ENCODE measurements around the gene NDUFS8. TPM values are rescaled to one million over a fixed set of nuclear protein-coding genes. Genes with fewer than 3 reads are reported as not detected.

The NDUFS8 gene
- total RNA-seq, 1 experiment from 2014 or later: 221 TPM

DNA sequence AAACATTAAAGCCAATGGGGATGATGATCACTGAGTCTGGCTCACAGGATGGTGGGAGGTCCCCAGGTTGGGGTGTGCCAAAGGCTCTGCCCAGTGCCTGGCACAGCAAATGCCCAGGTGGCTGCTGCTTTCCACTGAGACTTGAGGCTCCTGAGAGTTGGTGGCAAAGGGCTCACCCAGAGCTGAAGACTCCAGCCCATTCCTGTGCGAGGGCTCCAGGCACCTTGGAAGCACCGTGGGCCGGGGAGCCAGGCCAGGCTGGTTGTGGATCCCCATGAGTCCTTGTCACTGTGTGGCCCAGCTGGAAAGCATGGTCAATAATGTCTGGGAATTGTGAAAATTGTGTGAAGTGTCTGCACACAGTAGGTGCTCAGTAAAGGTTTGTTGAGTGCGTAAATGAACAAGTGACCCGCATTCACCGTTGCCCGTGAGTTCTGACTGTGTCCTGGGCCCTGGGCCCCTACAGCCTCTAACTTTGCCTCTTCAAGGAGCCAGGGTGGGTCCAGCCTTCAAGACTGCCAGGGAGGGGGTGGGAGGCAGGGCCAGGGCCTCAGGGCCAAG is 23.8 kb upstream of the NDUFS8 start (continued):
- TF ChIP-seq, protein P1, sequence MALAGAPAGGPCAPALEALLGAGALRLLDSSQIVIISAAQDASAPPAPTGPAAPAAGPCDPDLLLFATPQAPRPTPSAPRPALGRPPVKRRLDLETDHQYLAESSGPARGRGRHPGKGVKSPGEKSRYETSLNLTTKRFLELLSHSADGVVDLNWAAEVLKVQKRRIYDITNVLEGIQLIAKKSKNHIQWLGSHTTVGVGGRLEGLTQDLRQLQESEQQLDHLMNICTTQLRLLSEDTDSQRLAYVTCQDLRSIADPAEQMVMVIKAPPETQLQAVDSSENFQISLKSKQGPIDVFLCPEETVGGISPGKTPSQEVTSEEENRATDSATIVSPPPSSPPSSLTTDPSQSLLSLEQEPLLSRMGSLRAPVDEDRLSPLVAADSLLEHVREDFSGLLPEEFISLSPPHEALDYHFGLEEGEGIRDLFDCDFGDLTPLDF (CRISPR knock-in tag; IDR thresholded peaks at IDR 0.05): no peak

DNA sequence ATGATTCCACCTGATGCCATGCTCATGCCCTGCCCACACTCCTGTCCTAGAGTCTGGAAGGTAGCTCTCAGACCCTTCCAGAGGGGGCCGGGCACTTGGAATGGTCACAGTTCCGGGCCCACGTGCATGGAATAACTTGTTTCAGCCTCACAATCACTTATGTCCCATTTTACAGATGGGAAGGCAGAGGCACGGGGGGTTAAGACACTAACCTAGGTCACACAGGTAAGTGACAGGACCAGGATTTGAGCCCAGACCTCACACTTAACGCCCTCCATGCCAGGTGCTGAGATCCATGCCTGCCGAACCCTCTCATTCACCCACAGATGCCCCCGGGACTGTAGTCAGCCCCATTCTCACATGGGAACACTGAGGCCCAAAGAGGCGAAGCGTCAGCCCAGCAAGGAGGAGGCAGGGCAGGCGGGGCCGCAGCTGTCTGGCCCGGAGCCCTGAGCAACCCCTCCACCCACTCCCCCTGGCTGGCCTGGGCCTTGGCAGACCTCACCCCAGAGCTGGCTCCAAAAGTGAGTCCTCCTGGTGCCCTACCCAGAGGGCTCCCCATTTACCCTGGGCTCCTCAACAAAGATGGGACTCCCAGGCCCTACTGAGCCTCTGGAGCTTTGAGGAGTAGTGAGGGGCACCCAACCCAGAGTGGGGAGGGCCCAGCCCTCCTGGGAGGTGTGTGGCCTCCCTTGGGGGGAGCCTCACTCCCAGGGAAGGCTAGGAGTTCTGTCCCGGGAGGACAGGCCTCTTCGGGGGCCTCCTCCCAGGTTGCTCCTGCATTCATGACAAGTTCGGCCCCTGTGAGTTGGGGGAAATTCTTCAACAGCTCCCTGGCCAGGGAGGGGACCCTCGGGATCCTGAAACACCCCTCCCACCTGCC is 22.7 kb upstream of the NDUFS8 start:
- no peak for ATAC-seq
- CTCF ChIA-PET: interaction anchor here (0.6 to 2.7 kb wide), 2 partner anchors 14 to 626 kb away, joined by 3 to 12 read pairs; no protein-coding TSS in a partner anchor
- peaks cover 35% of the 10 kb centered on the region for H3K4me1 Mint-ChIP-seq
- no peaks in the 10 kb centered on the region; the same call in 1 of the 2 replicates for H3K27me3 Mint-ChIP-seq (ENCODE audit: low read depth)
- no peak overlapping the region for H3K4me3 Mint-ChIP-seq
- POLR2A ChIA-PET: no interaction called here
- TF ChIP-seq, protein P2, sequence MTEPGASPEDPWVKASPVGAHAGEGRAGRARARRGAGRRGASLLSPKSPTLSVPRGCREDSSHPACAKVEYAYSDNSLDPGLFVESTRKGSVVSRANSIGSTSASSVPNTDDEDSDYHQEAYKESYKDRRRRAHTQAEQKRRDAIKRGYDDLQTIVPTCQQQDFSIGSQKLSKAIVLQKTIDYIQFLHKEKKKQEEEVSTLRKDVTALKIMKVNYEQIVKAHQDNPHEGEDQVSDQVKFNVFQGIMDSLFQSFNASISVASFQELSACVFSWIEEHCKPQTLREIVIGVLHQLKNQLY (CRISPR knock-in tag; IDR thresholded peaks at IDR 0.05): no peak
- TF ChIP-seq, protein P3, sequence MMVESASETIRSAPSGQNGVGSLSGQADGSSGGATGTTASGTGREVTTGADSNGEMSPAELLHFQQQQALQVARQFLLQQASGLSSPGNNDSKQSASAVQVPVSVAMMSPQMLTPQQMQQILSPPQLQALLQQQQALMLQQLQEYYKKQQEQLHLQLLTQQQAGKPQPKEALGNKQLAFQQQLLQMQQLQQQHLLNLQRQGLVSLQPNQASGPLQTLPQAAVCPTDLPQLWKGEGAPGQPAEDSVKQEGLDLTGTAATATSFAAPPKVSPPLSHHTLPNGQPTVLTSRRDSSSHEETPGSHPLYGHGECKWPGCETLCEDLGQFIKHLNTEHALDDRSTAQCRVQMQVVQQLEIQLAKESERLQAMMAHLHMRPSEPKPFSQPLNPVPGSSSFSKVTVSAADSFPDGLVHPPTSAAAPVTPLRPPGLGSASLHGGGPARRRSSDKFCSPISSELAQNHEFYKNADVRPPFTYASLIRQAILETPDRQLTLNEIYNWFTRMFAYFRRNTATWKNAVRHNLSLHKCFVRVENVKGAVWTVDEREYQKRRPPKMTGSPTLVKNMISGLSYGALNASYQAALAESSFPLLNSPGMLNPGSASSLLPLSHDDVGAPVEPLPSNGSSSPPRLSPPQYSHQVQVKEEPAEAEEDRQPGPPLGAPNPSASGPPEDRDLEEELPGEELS (CRISPR knock-in tag; IDR thresholded peaks at IDR 0.05): no peak
- TF ChIP-seq SMAD3 (CRISPR knock-in tag; IDR thresholded peaks at IDR 0.05; ENCODE audit: borderline replicate concordance): no peak
- no peak for TF ChIP-seq NR1H2 (CRISPR knock-in tag; IDR thresholded peaks at IDR 0.05)
- TF ChIP-seq PRRX2 (CRISPR knock-in tag; IDR thresholded peaks at IDR 0.05): no peak
- TF ChIP-seq, protein P4, sequence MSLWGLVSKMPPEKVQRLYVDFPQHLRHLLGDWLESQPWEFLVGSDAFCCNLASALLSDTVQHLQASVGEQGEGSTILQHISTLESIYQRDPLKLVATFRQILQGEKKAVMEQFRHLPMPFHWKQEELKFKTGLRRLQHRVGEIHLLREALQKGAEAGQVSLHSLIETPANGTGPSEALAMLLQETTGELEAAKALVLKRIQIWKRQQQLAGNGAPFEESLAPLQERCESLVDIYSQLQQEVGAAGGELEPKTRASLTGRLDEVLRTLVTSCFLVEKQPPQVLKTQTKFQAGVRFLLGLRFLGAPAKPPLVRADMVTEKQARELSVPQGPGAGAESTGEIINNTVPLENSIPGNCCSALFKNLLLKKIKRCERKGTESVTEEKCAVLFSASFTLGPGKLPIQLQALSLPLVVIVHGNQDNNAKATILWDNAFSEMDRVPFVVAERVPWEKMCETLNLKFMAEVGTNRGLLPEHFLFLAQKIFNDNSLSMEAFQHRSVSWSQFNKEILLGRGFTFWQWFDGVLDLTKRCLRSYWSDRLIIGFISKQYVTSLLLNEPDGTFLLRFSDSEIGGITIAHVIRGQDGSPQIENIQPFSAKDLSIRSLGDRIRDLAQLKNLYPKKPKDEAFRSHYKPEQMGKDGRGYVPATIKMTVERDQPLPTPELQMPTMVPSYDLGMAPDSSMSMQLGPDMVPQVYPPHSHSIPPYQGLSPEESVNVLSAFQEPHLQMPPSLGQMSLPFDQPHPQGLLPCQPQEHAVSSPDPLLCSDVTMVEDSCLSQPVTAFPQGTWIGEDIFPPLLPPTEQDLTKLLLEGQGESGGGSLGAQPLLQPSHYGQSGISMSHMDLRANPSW (CRISPR knock-in tag; conservative IDR thresholded peaks at IDR 0.05; ENCODE audit: low read depth): no peak
- no peak for TF ChIP-seq CBFB (CRISPR knock-in tag; IDR thresholded peaks at IDR 0.05; ENCODE audit: low read depth)
- TF ChIP-seq ZNF423 (CRISPR knock-in tag; IDR thresholded peaks at IDR 0.05): no peak
- TF ChIP-seq, protein P5, sequence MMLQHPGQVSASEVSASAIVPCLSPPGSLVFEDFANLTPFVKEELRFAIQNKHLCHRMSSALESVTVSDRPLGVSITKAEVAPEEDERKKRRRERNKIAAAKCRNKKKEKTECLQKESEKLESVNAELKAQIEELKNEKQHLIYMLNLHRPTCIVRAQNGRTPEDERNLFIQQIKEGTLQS (CRISPR knock-in tag; conservative IDR thresholded peaks at IDR 0.05): no peak
- no peak for TF ChIP-seq OVOL2 (CRISPR knock-in tag; IDR thresholded peaks at IDR 0.05; ENCODE audit: borderline replicate concordance)
- TF ChIP-seq ATF1 (CRISPR knock-in tag; IDR thresholded peaks at IDR 0.05): no peak
- TF ChIP-seq ESRRA (CRISPR knock-in tag; IDR thresholded peaks at IDR 0.05; ENCODE audit: borderline replicate concordance): no peak
- TF ChIP-seq SOX15 (CRISPR knock-in tag; IDR thresholded peaks at IDR 0.05): no peak
- no peak for TF ChIP-seq CREB1 (CRISPR knock-in tag; IDR thresholded peaks at IDR 0.05)
- TF ChIP-seq, protein P6, sequence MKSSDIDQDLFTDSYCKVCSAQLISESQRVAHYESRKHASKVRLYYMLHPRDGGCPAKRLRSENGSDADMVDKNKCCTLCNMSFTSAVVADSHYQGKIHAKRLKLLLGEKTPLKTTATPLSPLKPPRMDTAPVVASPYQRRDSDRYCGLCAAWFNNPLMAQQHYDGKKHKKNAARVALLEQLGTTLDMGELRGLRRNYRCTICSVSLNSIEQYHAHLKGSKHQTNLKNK (CRISPR knock-in tag; IDR thresholded peaks at IDR 0.05): no peak
- TF ChIP-seq RORB (CRISPR knock-in tag; IDR thresholded peaks at IDR 0.05): no peak
- TF ChIP-seq GTF2I (CRISPR knock-in tag; conservative IDR thresholded peaks at IDR 0.05): no peak
- no peak for TF ChIP-seq ZNF263 (CRISPR knock-in tag; IDR thresholded peaks at IDR 0.05; ENCODE audit: low read depth)
- H3K36me3 Mint-ChIP-seq: no peaks in the 10 kb centered on the region
- H3K9me3 Mint-ChIP-seq: no peaks in the 10 kb centered on the region
- DNase-seq (ENCODE audit: low spot score): no peak
- no peak overlapping the region for H3K27ac Mint-ChIP-seq

Measured in WTC11 (cell line).